Right ventricle myocardium inferior (tissue), 1 donor: ENCODE measurements around the gene ENOX1. TPM values are rescaled to one million over a fixed set of nuclear protein-coding genes. Genes with fewer than 3 reads are reported as not detected.

ENCODE experiments used
- ATAC-seq: fragments of 200-7000 bp; cut with Tn5 transposase; one replicate; pipeline ENCODE4 v1.9.1; 2020; ENCODE audit warnings: mild to moderate bottlenecking, moderate library complexity
- DNase-seq: peaks from one replicate; pipeline ENCODE4 v3.0.0; 2021; ENCODE audit errors: missing footprints
- intact Hi-C: fragments of 100-400 bp; cut with DNase I; formaldehyde crosslinking; loops from one replicate; pipeline ENCODE4 v1.11.0; 2022
- total RNA-seq: library from RNA; stranded (reverse); fragmentation: NEBNext Ultra II Directional; extraction: Animal tissue kit (Norgen Biotek cat#: 25700); gene quantifications from one replicate; pipeline ENCODE4 v1.2.1, GENCODE V29; 2021
- donor health status: DM: no; HTN: yes; CAD: no; lungs with severe emphysema.

The ENOX1 gene
- total RNA-seq, 1 donor from 2014 or later, result 6.1 TPM

DNA sequence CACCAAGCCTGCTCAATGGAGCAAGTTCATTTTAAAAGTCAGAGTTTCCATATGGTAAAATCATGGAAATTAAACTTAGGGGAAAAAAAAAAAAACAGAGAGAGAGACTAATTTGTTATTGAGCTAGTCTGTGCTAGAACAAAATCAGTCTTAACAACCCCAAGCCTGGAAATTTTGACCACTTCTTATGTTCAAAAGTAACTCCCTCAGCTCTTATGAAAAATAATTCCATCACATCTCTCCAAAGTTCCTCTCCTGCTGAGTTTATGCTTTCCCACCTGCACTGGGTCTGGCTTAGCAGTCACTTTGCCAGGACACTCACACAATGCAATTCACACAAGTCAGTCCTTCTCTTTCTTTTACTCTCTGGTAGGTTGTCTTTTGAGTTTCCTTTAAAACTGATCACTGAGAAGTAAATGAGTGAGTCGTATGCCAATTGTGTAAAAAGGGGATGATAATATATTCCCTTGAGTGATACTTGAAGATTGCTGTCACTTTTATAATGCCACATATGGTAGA, 92.6 kb downstream of the ENOX1 start:
- no peak for ATAC-seq
- intact Hi-C loops, result no loop called here
- DNase-seq, result no peak

- ATAC-seq (no peak), DNase-seq (no peak)
- intact Hi-C loops, result no loop called here
Observed at GRCh38 chr13:43693639-43694038, 93.1 kb downstream of the ENOX1 start.

- DNase-seq, result no peak
- ATAC-seq, result peak; percentile 60
- intact Hi-C loops, result loop anchor here (5.0 kb wide), 3 partner anchors 79 to 216 kb away; partner anchors contain the start of gene ENOX1
Observed at GRCh38 chr13:43688227-43688907, 98.4 kb downstream of the ENOX1 start.

GRCh38 chr13:43687038-43687437, 99.7 kb downstream of the ENOX1 start:
- intact Hi-C loops, result loop anchor here (5.0 kb wide), 3 partner anchors 80 to 215 kb away; partner anchors contain the start of gene ENOX1
- DNase-seq (no peak), ATAC-seq (no peak)

GRCh38 chr13:43686557-43686956, 100.2 kb downstream of the ENOX1 start:
- DNase-seq (no peak), ATAC-seq (peak; percentile 80)
- intact Hi-C loops, result loop anchor here (5.0 kb wide), 3 partner anchors 81 to 214 kb away; partner anchors contain the start of gene ENOX1

GRCh38 chr13:43684963-43685725, 101.6 kb downstream of the ENOX1 start:
- no peak for ATAC-seq
- no peak for DNase-seq
- intact Hi-C loops, result loop anchor here (5.0 kb wide), 3 partner anchors 82 to 213 kb away; partner anchors contain the start of gene ENOX1

GRCh38 chr13:43682701-43683100, 104.1 kb downstream of the ENOX1 start:
- no peak for DNase-seq
- no peak for ATAC-seq
- intact Hi-C loops, result no loop called here

DNA sequence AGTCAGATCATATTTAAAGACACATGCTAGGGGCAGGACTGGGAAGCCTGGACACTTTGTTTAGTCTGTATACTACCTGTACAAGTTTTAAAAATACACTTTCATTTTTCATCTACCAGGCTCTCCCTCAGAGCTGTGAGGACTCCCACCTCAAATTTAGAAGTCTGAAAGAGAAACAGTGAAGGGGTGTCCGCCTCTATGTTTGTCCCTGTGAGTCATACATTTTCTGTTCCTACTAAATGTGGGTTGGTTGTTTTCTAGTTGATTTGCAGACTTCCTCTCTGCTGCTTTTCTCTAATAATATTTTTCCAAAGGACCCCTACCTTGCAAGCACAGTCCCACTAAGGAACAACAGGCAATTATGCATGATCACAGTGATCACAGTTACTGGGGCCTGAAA, 110.5 kb downstream of the ENOX1 start:
- intact Hi-C loops, result no loop called here
- DNase-seq (no peak), ATAC-seq (no peak)

DNA sequence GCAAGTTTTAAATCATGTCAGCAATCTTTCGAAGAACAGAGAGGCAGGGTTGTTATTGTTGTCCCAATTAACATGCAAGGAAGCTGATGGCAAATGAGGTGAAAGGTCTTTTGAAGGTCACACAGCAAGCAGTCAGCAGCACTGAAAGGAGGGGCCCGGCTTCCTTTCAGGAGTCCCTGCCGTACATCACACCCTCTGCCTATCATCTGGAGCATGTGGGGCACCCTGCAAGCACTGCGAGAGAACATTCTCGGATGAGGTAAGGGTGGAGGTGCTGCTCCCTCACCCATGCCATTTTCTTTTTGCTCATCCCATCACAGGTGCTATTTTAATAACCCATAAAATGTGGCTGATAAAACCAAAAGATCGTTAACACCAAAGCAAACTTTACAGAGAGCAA, 111.2 kb downstream of the ENOX1 start:
- no peak for ATAC-seq
- DNase-seq, result no peak
- intact Hi-C loops, result no loop called here

- DNase-seq, result no peak
- no peak for ATAC-seq
- intact Hi-C loops, result no loop called here
Observed at GRCh38 chr13:43669964-43670363, 116.8 kb downstream of the ENOX1 start.

DNA sequence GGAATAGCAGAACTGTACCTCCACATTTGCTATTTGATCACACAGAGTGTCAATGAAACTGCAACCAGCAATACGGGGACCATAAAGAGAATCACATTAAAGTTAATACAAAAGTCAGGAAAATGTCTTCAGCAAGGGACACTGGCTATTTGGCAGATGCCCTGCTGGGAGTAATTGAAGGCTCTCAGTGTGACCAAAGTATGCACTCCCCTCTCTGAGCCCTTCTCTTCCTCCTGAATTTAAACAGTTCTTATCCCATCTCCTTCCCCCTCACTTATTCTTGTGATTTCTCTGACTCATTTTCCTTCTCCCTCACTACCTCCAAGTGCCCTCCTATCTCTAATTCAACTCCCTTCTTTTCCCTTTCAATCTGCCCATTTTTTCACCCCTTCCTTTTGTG, 117.7 kb downstream of the ENOX1 start:
- no peak for ATAC-seq
- no peak for DNase-seq
- intact Hi-C loops, result no loop called here

- DNase-seq (no peak), ATAC-seq (no peak)
- intact Hi-C loops, result no loop called here
Observed at GRCh38 chr13:43666403-43666802, 120.4 kb downstream of the ENOX1 start.

DNA sequence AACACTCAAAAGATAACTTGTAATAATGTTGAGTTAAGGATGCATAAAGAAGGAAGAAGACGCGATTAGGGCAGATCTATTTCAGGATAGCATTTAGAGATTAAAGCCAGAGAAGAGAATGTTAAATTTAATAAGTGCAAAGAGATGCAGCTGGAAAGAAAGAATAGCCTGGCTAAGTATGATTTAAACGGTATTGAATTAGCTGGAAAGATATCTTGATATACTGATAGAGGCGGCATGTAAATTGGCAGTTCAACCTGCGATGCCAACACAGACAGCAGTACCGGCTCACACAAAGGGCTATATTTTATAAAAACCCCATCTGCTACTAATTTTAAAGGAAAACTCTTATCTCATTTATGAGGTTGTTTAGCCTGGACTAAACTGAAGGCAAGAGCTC, 121.4 kb downstream of the ENOX1 start:
- intact Hi-C loops, result no loop called here
- no peak for ATAC-seq

GRCh38 chr13:43664700-43665191, 122.0 kb downstream of the ENOX1 start:
- peak; percentile 63 for ATAC-seq
- no peak for DNase-seq
- intact Hi-C loops, result no loop called here

More for the DNA sequence above, 121.4 kb downstream of the ENOX1 start:
- DNase-seq, result no peak

DNA sequence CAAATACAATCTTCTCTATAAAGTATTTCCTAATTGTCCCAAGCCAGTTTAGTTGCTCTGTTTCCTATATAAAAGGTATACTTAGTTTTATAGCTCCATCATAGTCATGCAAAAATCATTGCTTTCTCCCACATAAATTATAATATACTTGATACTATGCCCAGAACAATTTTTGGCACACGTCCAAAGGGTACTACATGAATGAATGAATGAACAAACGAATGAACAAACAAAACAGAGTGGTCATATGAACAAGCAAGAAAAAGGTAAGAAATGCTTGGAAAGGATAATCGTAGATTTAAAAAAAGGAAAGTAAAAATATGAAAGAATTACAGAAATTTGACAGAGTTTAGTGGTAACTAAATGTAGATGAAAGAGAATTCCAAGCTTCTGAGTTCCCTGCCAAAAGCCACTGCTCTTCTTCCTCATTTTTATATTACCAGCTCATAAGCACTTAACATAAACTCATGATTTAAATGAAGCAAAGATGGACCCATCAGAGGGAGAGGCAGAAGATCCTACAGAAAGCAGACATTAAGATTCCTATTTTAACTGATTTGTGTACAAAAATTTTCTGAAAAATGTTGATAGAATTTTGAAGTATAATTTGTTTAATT, 123.2 kb downstream of the ENOX1 start:
- DNase-seq (no peak), ATAC-seq (no peak)
- intact Hi-C loops, result no loop called here

DNA sequence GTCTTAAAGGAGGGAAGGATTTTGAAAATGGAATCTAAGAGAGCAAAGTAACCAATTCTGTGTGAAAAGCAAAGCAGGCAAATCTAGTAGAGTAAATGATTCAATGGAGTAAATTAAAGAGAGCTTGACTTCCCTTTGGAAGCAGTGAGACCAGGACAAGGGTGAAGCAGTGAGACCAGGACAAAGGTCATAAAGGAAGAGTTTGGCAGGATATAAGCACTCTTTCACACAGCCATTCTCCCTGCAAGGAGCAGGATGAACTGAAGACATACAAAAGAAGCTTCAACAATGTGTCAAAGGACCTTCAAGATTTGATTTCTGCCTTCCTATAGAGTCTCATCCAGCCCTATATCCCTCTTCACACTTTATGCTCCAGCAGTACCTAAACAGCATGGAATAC, 123.8 kb downstream of the ENOX1 start:
- intact Hi-C loops, result no loop called here
- ATAC-seq (no peak), DNase-seq (no peak)

GRCh38 chr13:43661161-43661830, 125.5 kb downstream of the ENOX1 start:
- intact Hi-C loops, result no loop called here
- ATAC-seq (no peak), DNase-seq (no peak)

DNA sequence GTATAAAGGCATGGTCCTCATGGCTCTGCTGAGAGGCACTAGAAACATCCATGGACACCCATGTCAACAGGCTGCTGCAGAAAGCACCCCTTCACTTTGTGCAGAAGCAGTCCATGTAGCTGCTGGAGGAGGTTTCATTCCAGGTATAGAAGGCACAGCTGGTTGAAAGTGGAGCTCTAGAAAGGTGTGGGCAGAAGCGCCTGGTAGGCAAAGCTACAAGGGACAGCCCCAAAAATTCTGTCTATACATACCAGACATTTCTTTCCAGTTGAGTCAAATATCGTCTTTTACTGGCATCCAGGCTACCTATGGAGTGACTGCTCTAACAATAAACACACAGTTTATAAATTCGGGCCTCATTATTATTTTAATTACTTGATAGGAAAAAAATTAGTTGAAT, 129.3 kb downstream of the ENOX1 start:
- ATAC-seq, result no peak
- intact Hi-C loops, result no loop called here

GRCh38 chr13:43653980-43654379, 132.8 kb downstream of the ENOX1 start:
- intact Hi-C loops, result no loop called here
- DNase-seq, result no peak
- no peak for ATAC-seq

More for the DNA sequence above, 129.3 kb downstream of the ENOX1 start:
- DNase-seq, result no peak
